IMR-90 (cell line): Measurements from ENCODE around the gene RB1.

Source experiments
- BHLHE40 ChIP-seq: fragments of 150-350 bp; IDR thresholded peaks from 2 replicates; pipeline ENCODE4 v1.6.1; 2016; ENCODE audit warnings: mild to moderate bottlenecking, low read depth, low read length
- CEBPB ChIP-seq: IDR thresholded peaks from 2 replicates; pipeline ENCODE4 v1.6.1; 2012; ENCODE audit warnings: low read depth, low read length, improper control_type of control experiment
- MAZ ChIP-seq: IDR thresholded peaks from 2 replicates; pipeline ENCODE4 v1.6.1; 2012; ENCODE audit warnings: low read depth, mild to moderate bottlenecking, low read length, improper control_type of control experiment, moderate library complexity, borderline replicate concordance
- MXI1 ChIP-seq: IDR thresholded peaks from 2 replicates; pipeline ENCODE4 v1.6.1; 2012; ENCODE audit warnings: low read depth, mild to moderate bottlenecking, low read length, moderate library complexity, borderline replicate concordance
- POLR2A ChIP-seq: IDR thresholded peaks from 2 replicates; pipeline ENCODE4 v1.6.1; 2012; ENCODE audit warnings: mild to moderate bottlenecking, low read depth, low read length
- RAD21 ChIP-seq: IDR thresholded peaks from 2 replicates; pipeline ENCODE4 v1.6.1; 2012; ENCODE audit warnings: low read length, improper control_type of control experiment
- RCOR1 ChIP-seq: IDR thresholded peaks from 2 replicates; pipeline ENCODE4 v1.6.1; 2012; ENCODE audit warnings: mild to moderate bottlenecking, low read length, improper control_type of control experiment; ENCODE audit not compliant: insufficient replicate concordance
- RFX5 ChIP-seq: IDR thresholded peaks from 2 replicates; pipeline ENCODE4 v1.8.0; 2012; ENCODE audit warnings: low read depth, mild to moderate bottlenecking, low read length, moderate library complexity
- TF ChIP-seq, protein P1 (sequence below): conservative IDR thresholded peaks from 2 replicates; pipeline ENCODE4 v1.5.1; 2012; ENCODE audit warnings: mild to moderate bottlenecking, low read depth, low read length, improper control_type of control experiment

- TF ChIP-seq, protein P1, sequence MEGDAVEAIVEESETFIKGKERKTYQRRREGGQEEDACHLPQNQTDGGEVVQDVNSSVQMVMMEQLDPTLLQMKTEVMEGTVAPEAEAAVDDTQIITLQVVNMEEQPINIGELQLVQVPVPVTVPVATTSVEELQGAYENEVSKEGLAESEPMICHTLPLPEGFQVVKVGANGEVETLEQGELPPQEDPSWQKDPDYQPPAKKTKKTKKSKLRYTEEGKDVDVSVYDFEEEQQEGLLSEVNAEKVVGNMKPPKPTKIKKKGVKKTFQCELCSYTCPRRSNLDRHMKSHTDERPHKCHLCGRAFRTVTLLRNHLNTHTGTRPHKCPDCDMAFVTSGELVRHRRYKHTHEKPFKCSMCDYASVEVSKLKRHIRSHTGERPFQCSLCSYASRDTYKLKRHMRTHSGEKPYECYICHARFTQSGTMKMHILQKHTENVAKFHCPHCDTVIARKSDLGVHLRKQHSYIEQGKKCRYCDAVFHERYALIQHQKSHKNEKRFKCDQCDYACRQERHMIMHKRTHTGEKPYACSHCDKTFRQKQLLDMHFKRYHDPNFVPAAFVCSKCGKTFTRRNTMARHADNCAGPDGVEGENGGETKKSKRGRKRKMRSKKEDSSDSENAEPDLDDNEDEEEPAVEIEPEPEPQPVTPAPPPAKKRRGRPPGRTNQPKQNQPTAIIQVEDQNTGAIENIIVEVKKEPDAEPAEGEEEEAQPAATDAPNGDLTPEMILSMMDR: no peak
- no peak for TF ChIP-seq POLR2A
- TF ChIP-seq RAD21: no peak
- no peak for TF ChIP-seq MXI1
- TF ChIP-seq BHLHE40: no peak
- TF ChIP-seq MAZ: no peak
- no peak for TF ChIP-seq RFX5
- no peak for TF ChIP-seq RCOR1
- no peak for TF ChIP-seq CEBPB
Measured at GRCh38 chr13:48349525-48349924, 46.0 kb downstream of the RB1 start.
